ENCODE results near the gene SFXN5. TPM values are rescaled to one million over a fixed set of nuclear protein-coding genes. Genes with fewer than 3 reads are reported as not detected.
"Not testable (repeated sequence)": the region's sequence is repeated elsewhere in the genome, so short reads cannot be mapped to it uniquely, and the experiment has no call there.

The SFXN5 gene
- total RNA-seq, 1 donor from 2014 or later: 29.8 TPM

- peaks cover 17% of the 10 kb centered on the region for H3K36me3 Mint-ChIP-seq (ENCODE audit: low read depth, unreplicated experiment)
- peaks cover 37% of the 10 kb centered on the region for H3K4me1 Mint-ChIP-seq (ENCODE audit: unreplicated experiment)
- DNase-seq (ENCODE audit: low spot score): no peak
- H3K27me3 Mint-ChIP-seq (ENCODE audit: unreplicated experiment): peaks cover 15% of the 10 kb centered on the region
- H3K27ac Mint-ChIP-seq (ENCODE audit: unreplicated experiment): peak overlapping the region; percentile 18
- no peaks in the 10 kb centered on the region for H3K9me3 Mint-ChIP-seq (ENCODE audit: unreplicated experiment)
- H3K4me3 Mint-ChIP-seq (ENCODE audit: unreplicated experiment): no peak overlapping the region
- TF ChIP-seq, protein P1, sequence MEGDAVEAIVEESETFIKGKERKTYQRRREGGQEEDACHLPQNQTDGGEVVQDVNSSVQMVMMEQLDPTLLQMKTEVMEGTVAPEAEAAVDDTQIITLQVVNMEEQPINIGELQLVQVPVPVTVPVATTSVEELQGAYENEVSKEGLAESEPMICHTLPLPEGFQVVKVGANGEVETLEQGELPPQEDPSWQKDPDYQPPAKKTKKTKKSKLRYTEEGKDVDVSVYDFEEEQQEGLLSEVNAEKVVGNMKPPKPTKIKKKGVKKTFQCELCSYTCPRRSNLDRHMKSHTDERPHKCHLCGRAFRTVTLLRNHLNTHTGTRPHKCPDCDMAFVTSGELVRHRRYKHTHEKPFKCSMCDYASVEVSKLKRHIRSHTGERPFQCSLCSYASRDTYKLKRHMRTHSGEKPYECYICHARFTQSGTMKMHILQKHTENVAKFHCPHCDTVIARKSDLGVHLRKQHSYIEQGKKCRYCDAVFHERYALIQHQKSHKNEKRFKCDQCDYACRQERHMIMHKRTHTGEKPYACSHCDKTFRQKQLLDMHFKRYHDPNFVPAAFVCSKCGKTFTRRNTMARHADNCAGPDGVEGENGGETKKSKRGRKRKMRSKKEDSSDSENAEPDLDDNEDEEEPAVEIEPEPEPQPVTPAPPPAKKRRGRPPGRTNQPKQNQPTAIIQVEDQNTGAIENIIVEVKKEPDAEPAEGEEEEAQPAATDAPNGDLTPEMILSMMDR (IDR thresholded peaks at IDR 0.05; ENCODE audit: unreplicated experiment): no peak
Measured at GRCh38 chr2:73103018-73103542, 31.6 kb upstream of the SFXN5 start.

- peak overlapping the region; percentile 14 for H3K4me3 Mint-ChIP-seq (ENCODE audit: unreplicated experiment)
- no peak for DNase-seq (ENCODE audit: low spot score)
- peaks cover 16% of the 10 kb centered on the region for H3K36me3 Mint-ChIP-seq (ENCODE audit: low read depth, unreplicated experiment)
- peaks cover 14% of the 10 kb centered on the region for H3K27me3 Mint-ChIP-seq (ENCODE audit: unreplicated experiment)
- H3K4me1 Mint-ChIP-seq (ENCODE audit: unreplicated experiment): peaks cover 35% of the 10 kb centered on the region
- H3K9me3 Mint-ChIP-seq (ENCODE audit: unreplicated experiment): no peaks in the 10 kb centered on the region
- H3K27ac Mint-ChIP-seq (ENCODE audit: unreplicated experiment): peak overlapping the region; percentile 62
- TF ChIP-seq, protein P1 (IDR thresholded peaks at IDR 0.05; ENCODE audit: unreplicated experiment): no peak
Measured at GRCh38 chr2:73101626-73102256, 30.2 kb upstream of the SFXN5 start.

- TF ChIP-seq, protein P1 (IDR thresholded peaks at IDR 0.05; ENCODE audit: unreplicated experiment): no peak
- H3K9me3 Mint-ChIP-seq (ENCODE audit: unreplicated experiment): no peaks in the 10 kb centered on the region
- H3K36me3 Mint-ChIP-seq (ENCODE audit: low read depth, unreplicated experiment): peaks cover 14% of the 10 kb centered on the region
- no peak for DNase-seq (ENCODE audit: low spot score)
- H3K27me3 Mint-ChIP-seq (ENCODE audit: unreplicated experiment): peaks cover 13% of the 10 kb centered on the region
- H3K4me3 Mint-ChIP-seq (ENCODE audit: unreplicated experiment): no peak overlapping the region
- peaks cover 35% of the 10 kb centered on the region for H3K4me1 Mint-ChIP-seq (ENCODE audit: unreplicated experiment)
- H3K27ac Mint-ChIP-seq (ENCODE audit: unreplicated experiment): peak overlapping the region; percentile 26
Measured at GRCh38 chr2:73100956-73101355, 29.4 kb upstream of the SFXN5 start.

- Mint-ChIP-seq H3K36me3 (ENCODE audit: low read depth, unreplicated experiment) (peaks cover 4% of the 10 kb centered on the region), H3K4me3 (ENCODE audit: unreplicated experiment) (no peak overlapping the region), H3K27me3 (ENCODE audit: unreplicated experiment) (peaks cover 10% of the 10 kb centered on the region), H3K27ac (ENCODE audit: unreplicated experiment) (no peak overlapping the region), H3K9me3 (ENCODE audit: unreplicated experiment) (no peaks in the 10 kb centered on the region), H3K4me1 (ENCODE audit: unreplicated experiment) (peaks cover 32% of the 10 kb centered on the region)
- TF ChIP-seq, protein P1 (IDR thresholded peaks at IDR 0.05; ENCODE audit: unreplicated experiment): no peak
- DNase-seq (ENCODE audit: low spot score): no peak
Measured at GRCh38 chr2:73099486-73099885, 28.0 kb upstream of the SFXN5 start.

GRCh38 chr2:73095910-73096309 is 24.4 kb upstream of the SFXN5 start:
- Mint-ChIP-seq H3K27ac (ENCODE audit: unreplicated experiment) (no peak overlapping the region), H3K36me3 (ENCODE audit: low read depth, unreplicated experiment) (peaks cover 4% of the 10 kb centered on the region)

GRCh38 chr2:73093601-73094218 is 22.2 kb upstream of the SFXN5 start:
- not testable (repeated sequence) for H3K27ac Mint-ChIP-seq (ENCODE audit: unreplicated experiment); H3K9me3 Mint-ChIP-seq (ENCODE audit: unreplicated experiment); H3K27me3 Mint-ChIP-seq (ENCODE audit: unreplicated experiment); DNase-seq (ENCODE audit: low spot score); H3K4me3 Mint-ChIP-seq (ENCODE audit: unreplicated experiment)
- Mint-ChIP-seq H3K36me3 (ENCODE audit: low read depth, unreplicated experiment) (peaks cover 11% of the 10 kb centered on the region), H3K4me1 (ENCODE audit: unreplicated experiment) (peaks cover 31% of the 10 kb centered on the region)

More at GRCh38 chr2:73095910-73096309, 24.4 kb upstream of the SFXN5 start:
- Mint-ChIP-seq H3K27me3 (ENCODE audit: unreplicated experiment) (peaks cover 5% of the 10 kb centered on the region), H3K4me3 (ENCODE audit: unreplicated experiment) (no peak overlapping the region), H3K4me1 (ENCODE audit: unreplicated experiment) (peaks cover 26% of the 10 kb centered on the region), H3K9me3 (ENCODE audit: unreplicated experiment) (no peaks in the 10 kb centered on the region)
- TF ChIP-seq, protein P1 (IDR thresholded peaks at IDR 0.05; ENCODE audit: unreplicated experiment): no peak
- DNase-seq (ENCODE audit: low spot score): no peak
